Mesendoderm (in vitro differentiated cells): Measurements from ENCODE around the gene MACROH2A1.

Experiments
- DNase-seq: peaks from one replicate; pipeline ENCODE4 v3.0.0; 2013
- H2AK5ac ChIP-seq: 2 replicates; pipeline ENCODE4 v1.6.1; 2013; ENCODE audit warnings: low read length, inconsistent platforms
- H2BK120ac ChIP-seq: 2 replicates; pipeline ENCODE4 v1.6.1; 2013; ENCODE audit warnings: low read depth, mild to moderate bottlenecking, low read length, moderate library complexity, mixed read lengths
- H2BK15ac ChIP-seq: replicated peaks from 2 replicates; pipeline ENCODE4 v1.6.1; 2013; ENCODE audit warnings: low read depth, mild to moderate bottlenecking, moderate library complexity
- H2BK5ac ChIP-seq: 2 replicates; pipeline ENCODE4 v1.6.1; 2013; ENCODE audit warnings: low read length, inconsistent platforms
- H3K18ac ChIP-seq: 2 replicates; pipeline ENCODE4 v1.6.1; 2013; ENCODE audit warnings: mild to moderate bottlenecking, low read length, mixed read lengths
- H3K23ac ChIP-seq: one replicate; pipeline ENCODE4 v1.6.1; 2013; ENCODE audit warnings: low read length
- H3K27ac ChIP-seq: 2 replicates; pipeline ENCODE4 v1.5.1; 2013; ENCODE audit warnings: low read depth, mild to moderate bottlenecking, inconsistent platforms, low read length, moderate library complexity
- H3K27me3 ChIP-seq: 2 replicates; pipeline ENCODE4 v1.6.1; 2013; ENCODE audit warnings: low read length, control low read depth, mild to moderate bottlenecking, inconsistent platforms; ENCODE audit not compliant: insufficient read depth, poor library complexity
- H3K36me3 ChIP-seq: 2 replicates; pipeline ENCODE4 v1.6.1; 2013; ENCODE audit warnings: low read length, inconsistent platforms; ENCODE audit not compliant: control insufficient read depth, insufficient read depth
- H3K4ac ChIP-seq: one replicate; pipeline ENCODE4 v1.6.1; 2013; ENCODE audit warnings: low read depth, mild to moderate bottlenecking, low read length, moderate library complexity
- H3K4me1 ChIP-seq: 2 replicates; pipeline ENCODE4 v1.6.1; 2013; ENCODE audit warnings: low read depth, low read length, inconsistent platforms; ENCODE audit not compliant: control insufficient read depth
- H3K4me2 ChIP-seq: 2 replicates; pipeline ENCODE4 v1.6.1; 2013; ENCODE audit warnings: low read length
- H3K4me3 ChIP-seq: 2 replicates; pipeline ENCODE4 v1.5.1; 2013; ENCODE audit warnings: mild to moderate bottlenecking, low read length
- H3K56ac ChIP-seq: one replicate; pipeline ENCODE4 v1.6.1; 2013; ENCODE audit warnings: low read length
- H3K79me1 ChIP-seq: 2 replicates; pipeline ENCODE4 v1.6.1; 2013; ENCODE audit warnings: low read length, inconsistent platforms
- H3K79me2 ChIP-seq: 2 replicates; pipeline ENCODE4 v1.6.1; 2013; ENCODE audit warnings: mild to moderate bottlenecking, low read length; ENCODE audit not compliant: control insufficient read depth, insufficient read depth
- H3K9ac ChIP-seq: 2 replicates; pipeline ENCODE4 v1.6.1; 2013; ENCODE audit warnings: low read length, inconsistent platforms
- H4K5ac ChIP-seq: one replicate; pipeline ENCODE4 v1.6.1; 2013; ENCODE audit warnings: low read length
- H4K8ac ChIP-seq: one replicate; pipeline ENCODE4 v1.6.1; 2013; ENCODE audit warnings: low read depth, mild to moderate bottlenecking, control low read depth, low read length, moderate library complexity
- WGBS: extraction: QIAGEN DNeasy Blood & Tissue Kit; methylation state at CpG from one replicate; pipeline ENCODE4 v1.1.7; 2013; ENCODE audit warnings: low lambda C conversion rate, missing lambda C conversion rate; ENCODE audit not compliant: insufficient coverage; ENCODE audit errors: extremely low coverage; 5-methylcytosine and 5-hydroxymethylcytosine counted together

The MACROH2A1 gene

GRCh38 chr5:135445306-135445985 lies 46.4 kb upstream of the MACROH2A1 start:
- no peak overlapping the region for H4K8ac ChIP-seq
- H3K36me3 ChIP-seq: no peaks in the 10 kb centered on the region
- no peak overlapping the region for H3K27ac ChIP-seq
- no peak overlapping the region for H3K4me3 ChIP-seq
- H3K27me3 ChIP-seq: no peaks in the 10 kb centered on the region
- H3K23ac ChIP-seq: no peak overlapping the region
- no peak overlapping the region for H2BK5ac ChIP-seq
- H3K4ac ChIP-seq: no peak overlapping the region
- H2AK5ac ChIP-seq: no peak overlapping the region
- no peak overlapping the region for H3K9ac ChIP-seq
- H3K79me2 ChIP-seq: no peaks in the 10 kb centered on the region
- no peak for DNase-seq
- H3K56ac ChIP-seq: no peak overlapping the region
- no peak overlapping the region for H2BK15ac ChIP-seq
- H3K4me2 ChIP-seq: no peak overlapping the region
- H3K18ac ChIP-seq: no peak overlapping the region
- H2BK120ac ChIP-seq: no peak overlapping the region
- no peak overlapping the region for H4K5ac ChIP-seq
- H3K79me1 ChIP-seq: no peaks in the 10 kb centered on the region
- WGBS: no CpG with 5 or more reads among the region's 14 CpGs
- H3K4me1 ChIP-seq: peaks cover 10% of the 10 kb centered on the region

GRCh38 chr5:135444881-135445280 lies 45.9 kb upstream of the MACROH2A1 start:
- Histone ChIP-seq H3K4me3 (no peak overlapping the region), H3K56ac (no peak overlapping the region), H3K79me1 (no peaks in the 10 kb centered on the region), H3K18ac (no peak overlapping the region), H2BK5ac (no peak overlapping the region), H3K4me1 (peaks cover 10% of the 10 kb centered on the region), H3K27ac (no peak overlapping the region), H2BK120ac (no peak overlapping the region), H2BK15ac (no peak overlapping the region), H3K36me3 (no peaks in the 10 kb centered on the region), H3K27me3 (no peaks in the 10 kb centered on the region), H3K4ac (no peak overlapping the region), H3K79me2 (no peaks in the 10 kb centered on the region), H3K23ac (no peak overlapping the region), H3K9ac (no peak overlapping the region), H2AK5ac (no peak overlapping the region), H4K8ac (no peak overlapping the region), H4K5ac (no peak overlapping the region), H3K4me2 (no peak overlapping the region)
- no CpG with 5 or more reads among the region's 6 CpGs for WGBS
- DNase-seq: no peak

GRCh38 chr5:135444360-135444759 lies 45.3 kb upstream of the MACROH2A1 start:
- peaks cover 10% of the 10 kb centered on the region for H3K4me1 ChIP-seq
- no peak overlapping the region for H3K27ac ChIP-seq
- H2BK120ac ChIP-seq: no peak overlapping the region
- no peaks in the 10 kb centered on the region for H3K27me3 ChIP-seq
- no peaks in the 10 kb centered on the region for H3K79me1 ChIP-seq
- no peak overlapping the region for H3K18ac ChIP-seq
- H3K4me2 ChIP-seq: no peak overlapping the region
- no peak overlapping the region for H3K23ac ChIP-seq
- H3K79me2 ChIP-seq: no peaks in the 10 kb centered on the region
- no peak for DNase-seq
- no CpG with 5 or more reads among the region's 13 CpGs for WGBS
- H2BK5ac ChIP-seq: no peak overlapping the region
- no peak overlapping the region for H2BK15ac ChIP-seq
- H2AK5ac ChIP-seq: no peak overlapping the region
- no peak overlapping the region for H3K4ac ChIP-seq
- H3K56ac ChIP-seq: no peak overlapping the region
- H3K9ac ChIP-seq: no peak overlapping the region
- no peak overlapping the region for H3K4me3 ChIP-seq
- no peaks in the 10 kb centered on the region for H3K36me3 ChIP-seq
- no peak overlapping the region for H4K5ac ChIP-seq
- H4K8ac ChIP-seq: no peak overlapping the region

GRCh38 chr5:135443161-135443960 lies 44.3 kb upstream of the MACROH2A1 start:
- H3K4me1 ChIP-seq: peaks cover 9% of the 10 kb centered on the region
- no peak overlapping the region for H3K4me3 ChIP-seq
- no peak overlapping the region for H2AK5ac ChIP-seq
- no peak for DNase-seq
- no peaks in the 10 kb centered on the region for H3K36me3 ChIP-seq
- no peak overlapping the region for H4K8ac ChIP-seq
- H2BK15ac ChIP-seq: no peak overlapping the region
- H2BK5ac ChIP-seq: no peak overlapping the region
- no peaks in the 10 kb centered on the region for H3K27me3 ChIP-seq
- H3K79me1 ChIP-seq: no peaks in the 10 kb centered on the region
- H4K5ac ChIP-seq: no peak overlapping the region
- no peak overlapping the region for H3K9ac ChIP-seq
- H3K18ac ChIP-seq: no peak overlapping the region
- no peaks in the 10 kb centered on the region for H3K79me2 ChIP-seq
- H3K23ac ChIP-seq: no peak overlapping the region
- H3K4ac ChIP-seq: no peak overlapping the region
- no CpG with 5 or more reads among the region's 6 CpGs for WGBS
- H3K4me2 ChIP-seq: no peak overlapping the region
- H3K27ac ChIP-seq: no peak overlapping the region
- H3K56ac ChIP-seq: no peak overlapping the region
- H2BK120ac ChIP-seq: no peak overlapping the region

GRCh38 chr5:135442431-135443160 lies 43.6 kb upstream of the MACROH2A1 start:
- Histone ChIP-seq H4K5ac (no peak overlapping the region), H3K27me3 (no peaks in the 10 kb centered on the region), H3K36me3 (no peaks in the 10 kb centered on the region), H3K4me2 (no peak overlapping the region), H3K79me2 (no peaks in the 10 kb centered on the region), H2AK5ac (no peak overlapping the region), H3K9ac (no peak overlapping the region), H3K23ac (no peak overlapping the region), H2BK5ac (no peak overlapping the region), H3K27ac (no peak overlapping the region), H3K4me3 (no peak overlapping the region), H4K8ac (no peak overlapping the region), H3K4me1 (peaks cover 2% of the 10 kb centered on the region), H3K4ac (no peak overlapping the region), H2BK120ac (no peak overlapping the region), H3K18ac (no peak overlapping the region), H2BK15ac (no peak overlapping the region), H3K79me1 (no peaks in the 10 kb centered on the region), H3K56ac (no peak overlapping the region)
- no CpG with 5 or more reads among the region's 8 CpGs for WGBS
- DNase-seq: no peak
